Osteoblast (primary cell): Measurements from ENCODE around the gene CBLB. TPM values are rescaled to one million over a fixed set of nuclear protein-coding genes. Genes with fewer than 3 reads are reported as not detected.

Source experiments
- DNase-seq: peaks from one replicate; pipeline ENCODE4 v3.0.0; 2011; ENCODE audit warnings: low spot score, mixed read lengths; ENCODE audit not compliant: insufficient read length; ENCODE audit errors: missing footprints
- H2AFZ ChIP-seq: 2 replicates; pipeline ENCODE4 v1.6.0; 2011; ENCODE audit warnings: mild to moderate bottlenecking, low read length
- H3K27ac ChIP-seq: 2 replicates; pipeline ENCODE4 v1.5.1; 2011; ENCODE audit warnings: mild to moderate bottlenecking, low read depth, low read length, moderate library complexity
- H3K27me3 ChIP-seq: 2 replicates; pipeline ENCODE4 v1.6.0; 2012; ENCODE audit warnings: mild to moderate bottlenecking, control low read depth, inconsistent platforms, low read length, moderate library complexity; ENCODE audit not compliant: insufficient read depth
- H3K36me3 ChIP-seq: 2 replicates; pipeline ENCODE4 v1.5.1; 2011; ENCODE audit warnings: mild to moderate bottlenecking, low read length, control low read depth, moderate library complexity; ENCODE audit not compliant: insufficient read depth
- H3K4me1 ChIP-seq: 2 replicates; pipeline ENCODE4 v1.5.1; 2011; ENCODE audit warnings: mild to moderate bottlenecking, low read length, control low read depth, moderate library complexity; ENCODE audit not compliant: insufficient read depth
- H3K4me2 ChIP-seq: 2 replicates; pipeline ENCODE4 v1.6.0; 2011; ENCODE audit warnings: mild to moderate bottlenecking, low read length; ENCODE audit not compliant: insufficient read depth
- H3K4me3 ChIP-seq: fragments of 200-600 bp; sonication (generic); 3 replicates; pipeline ENCODE4 v1.5.1; 2012; ENCODE audit warnings: mild to moderate bottlenecking, low read length, inconsistent platforms; ENCODE audit not compliant: insufficient read depth
- H3K79me2 ChIP-seq: 2 replicates; pipeline ENCODE4 v1.6.0; 2012; ENCODE audit warnings: mild to moderate bottlenecking, low read length, control low read depth, inconsistent platforms; ENCODE audit not compliant: insufficient read depth
- H3K9me3 ChIP-seq: 2 replicates; pipeline ENCODE4 v1.5.1; 2011; ENCODE audit warnings: low read depth, low read length, control low read depth
- H4K20me1 ChIP-seq: 2 replicates; pipeline ENCODE4 v1.6.0; 2012; ENCODE audit warnings: mild to moderate bottlenecking, low read length, control low read depth; ENCODE audit not compliant: insufficient read depth
- total RNA-seq: library from RNA; depleted of rRNA; stranded (reverse); fragments of >200 nt; gene quantifications from 2 replicates; pipeline ENCODE4 v1.2.3, GENCODE V29; 2012
- TF ChIP-seq, protein P1 (sequence below): IDR thresholded peaks from 2 replicates; pipeline ENCODE4 v1.5.1; 2011; ENCODE audit warnings: mild to moderate bottlenecking, low read depth, low read length, moderate library complexity; ENCODE audit errors: extremely low read depth

Gene CBLB
- total RNA-seq, 1 donor = 128 TPM

DNA sequence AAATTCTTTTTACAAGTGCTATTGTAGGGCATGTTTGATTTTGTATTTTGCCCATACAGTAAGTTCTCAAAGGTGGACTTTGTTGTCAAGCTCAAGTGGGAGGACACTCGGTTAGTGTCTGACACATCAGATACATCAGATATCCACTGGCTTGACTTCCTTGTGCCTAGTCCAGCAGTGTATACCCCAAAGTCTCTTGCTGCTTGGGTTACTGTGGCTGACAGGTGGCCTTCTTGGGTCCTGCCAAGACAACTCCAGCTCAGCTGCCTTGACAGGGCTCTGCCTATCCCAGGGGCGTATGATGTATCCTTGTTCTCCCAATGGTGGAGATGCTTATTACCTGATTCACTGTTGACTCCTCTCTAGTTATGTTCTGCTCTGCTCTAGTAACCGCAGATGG, 214.9 kb downstream of the CBLB start:
- H3K4me3 ChIP-seq = no peak overlapping the region
- no peak for DNase-seq
- H2AFZ ChIP-seq = no peak overlapping the region
- H3K9me3 ChIP-seq = no peaks in the 10 kb centered on the region
- H3K4me2 ChIP-seq = no peak overlapping the region
- H3K36me3 ChIP-seq = peaks cover 25% of the 10 kb centered on the region
- H3K27me3 ChIP-seq = no peaks in the 10 kb centered on the region
- no peaks in the 10 kb centered on the region for H3K79me2 ChIP-seq
- H3K27ac ChIP-seq = no peak overlapping the region
- TF ChIP-seq, protein P1, sequence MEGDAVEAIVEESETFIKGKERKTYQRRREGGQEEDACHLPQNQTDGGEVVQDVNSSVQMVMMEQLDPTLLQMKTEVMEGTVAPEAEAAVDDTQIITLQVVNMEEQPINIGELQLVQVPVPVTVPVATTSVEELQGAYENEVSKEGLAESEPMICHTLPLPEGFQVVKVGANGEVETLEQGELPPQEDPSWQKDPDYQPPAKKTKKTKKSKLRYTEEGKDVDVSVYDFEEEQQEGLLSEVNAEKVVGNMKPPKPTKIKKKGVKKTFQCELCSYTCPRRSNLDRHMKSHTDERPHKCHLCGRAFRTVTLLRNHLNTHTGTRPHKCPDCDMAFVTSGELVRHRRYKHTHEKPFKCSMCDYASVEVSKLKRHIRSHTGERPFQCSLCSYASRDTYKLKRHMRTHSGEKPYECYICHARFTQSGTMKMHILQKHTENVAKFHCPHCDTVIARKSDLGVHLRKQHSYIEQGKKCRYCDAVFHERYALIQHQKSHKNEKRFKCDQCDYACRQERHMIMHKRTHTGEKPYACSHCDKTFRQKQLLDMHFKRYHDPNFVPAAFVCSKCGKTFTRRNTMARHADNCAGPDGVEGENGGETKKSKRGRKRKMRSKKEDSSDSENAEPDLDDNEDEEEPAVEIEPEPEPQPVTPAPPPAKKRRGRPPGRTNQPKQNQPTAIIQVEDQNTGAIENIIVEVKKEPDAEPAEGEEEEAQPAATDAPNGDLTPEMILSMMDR = no peak
- H3K4me1 ChIP-seq = peaks cover 12% of the 10 kb centered on the region
- peaks cover 3% of the 10 kb centered on the region for H4K20me1 ChIP-seq

DNA sequence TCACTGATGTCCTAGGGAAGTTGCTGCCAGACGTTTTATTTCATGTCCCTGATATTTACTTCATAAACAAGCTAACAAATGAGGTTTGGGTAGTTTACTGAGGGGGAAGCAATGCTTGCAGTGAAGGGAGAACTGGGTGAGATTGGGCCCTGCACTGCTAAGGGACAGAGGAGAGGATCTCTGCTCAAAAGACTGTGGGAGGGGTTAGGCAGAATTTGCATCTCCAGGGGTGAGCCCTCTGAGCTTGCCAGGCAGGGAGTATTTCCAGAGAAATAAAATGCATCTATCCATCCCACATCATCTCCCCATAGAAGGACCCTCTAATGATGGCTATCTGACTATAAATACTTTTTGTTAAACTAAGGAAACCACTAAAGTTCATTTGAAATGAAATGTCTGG, 215.6 kb downstream of the CBLB start:
- TF ChIP-seq, protein P1 = no peak
- H3K4me1 ChIP-seq = peaks cover 12% of the 10 kb centered on the region
- no peaks in the 10 kb centered on the region for H3K9me3 ChIP-seq
- H3K4me3 ChIP-seq = no peak overlapping the region
- no peak for DNase-seq
- H3K36me3 ChIP-seq = peaks cover 18% of the 10 kb centered on the region
- H3K27me3 ChIP-seq = no peaks in the 10 kb centered on the region
- no peaks in the 10 kb centered on the region for H3K79me2 ChIP-seq
- H4K20me1 ChIP-seq = peaks cover 3% of the 10 kb centered on the region
- no peak overlapping the region for H3K27ac ChIP-seq
- H2AFZ ChIP-seq = no peak overlapping the region
- no peak overlapping the region for H3K4me2 ChIP-seq

DNA sequence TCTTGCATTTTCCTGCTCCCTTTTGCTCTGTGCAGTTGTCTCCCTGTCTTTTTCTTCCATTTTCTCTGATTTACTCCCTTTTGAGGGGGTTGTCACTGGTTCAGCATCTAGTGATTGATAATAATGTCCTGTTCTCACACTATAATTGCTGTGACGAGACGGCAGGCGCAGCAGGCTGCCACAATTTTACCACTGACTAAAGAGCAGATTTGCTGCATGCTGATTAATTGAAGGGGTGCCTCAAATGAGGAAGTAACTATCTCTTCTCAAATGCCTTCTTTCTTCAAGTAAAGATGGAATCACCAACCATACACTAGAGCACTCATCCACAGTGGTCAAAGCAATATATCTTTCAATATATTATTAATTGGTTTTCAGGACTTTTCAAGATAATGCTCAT, 219.3 kb downstream of the CBLB start:
- H3K27me3 ChIP-seq = no peaks in the 10 kb centered on the region
- H3K79me2 ChIP-seq = no peaks in the 10 kb centered on the region
- no peaks in the 10 kb centered on the region for H3K9me3 ChIP-seq
- H3K4me2 ChIP-seq = no peak overlapping the region
- H3K27ac ChIP-seq = no peak overlapping the region
- H3K4me1 ChIP-seq = peaks cover 3% of the 10 kb centered on the region
- no peak overlapping the region for H3K4me3 ChIP-seq
- H3K36me3 ChIP-seq = no peaks in the 10 kb centered on the region
- TF ChIP-seq, protein P1 = no peak
- no peak overlapping the region for H2AFZ ChIP-seq
- H4K20me1 ChIP-seq = no peaks in the 10 kb centered on the region
- no peak for DNase-seq

DNA sequence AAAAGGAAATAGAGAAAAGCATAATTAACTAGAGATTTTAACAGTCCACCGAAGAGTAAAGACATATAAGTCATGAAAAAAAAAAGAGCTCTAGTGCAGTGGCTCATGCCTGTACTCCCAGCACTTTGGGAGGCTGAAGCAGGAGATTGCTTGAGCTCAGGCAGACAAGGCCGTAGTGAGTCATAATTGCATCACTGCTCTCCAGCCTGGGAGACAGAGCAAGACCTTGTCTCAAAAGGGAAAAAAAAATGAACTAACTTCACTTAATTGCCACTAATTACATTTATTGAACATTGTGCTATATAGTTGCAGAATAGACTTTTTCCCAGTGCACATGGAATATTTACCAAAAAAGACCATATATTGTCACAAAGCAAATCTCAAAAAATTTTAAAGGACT, 221.8 kb downstream of the CBLB start:
- peaks cover 3% of the 10 kb centered on the region for H3K4me1 ChIP-seq
- no peaks in the 10 kb centered on the region for H3K36me3 ChIP-seq
- no peaks in the 10 kb centered on the region for H3K79me2 ChIP-seq
- H3K27me3 ChIP-seq = no peaks in the 10 kb centered on the region
- no peak overlapping the region for H2AFZ ChIP-seq
- H3K4me3 ChIP-seq = no peak overlapping the region
- H3K9me3 ChIP-seq = no peaks in the 10 kb centered on the region
- TF ChIP-seq, protein P1 = no peak
- H4K20me1 ChIP-seq = no peaks in the 10 kb centered on the region
- H3K4me2 ChIP-seq = peak overlapping the region; percentile 21
- H3K27ac ChIP-seq = no peak overlapping the region
- no peak for DNase-seq
